GM19463 (cell line): ENCODE data around the gene CCNI2.
A peak's percentile ranks its signal among the peaks of the same experiment; 100 is the strongest.

Experiments
- ATAC-seq: cut with Tn5 transposase; IDR thresholded peaks from one replicate; pipeline ENCODE4 v1.9.1; 2021; ENCODE audit warnings: mild to moderate bottlenecking, moderate library complexity; ENCODE audit not compliant: unreplicated experiment

Gene CCNI2

DNA sequence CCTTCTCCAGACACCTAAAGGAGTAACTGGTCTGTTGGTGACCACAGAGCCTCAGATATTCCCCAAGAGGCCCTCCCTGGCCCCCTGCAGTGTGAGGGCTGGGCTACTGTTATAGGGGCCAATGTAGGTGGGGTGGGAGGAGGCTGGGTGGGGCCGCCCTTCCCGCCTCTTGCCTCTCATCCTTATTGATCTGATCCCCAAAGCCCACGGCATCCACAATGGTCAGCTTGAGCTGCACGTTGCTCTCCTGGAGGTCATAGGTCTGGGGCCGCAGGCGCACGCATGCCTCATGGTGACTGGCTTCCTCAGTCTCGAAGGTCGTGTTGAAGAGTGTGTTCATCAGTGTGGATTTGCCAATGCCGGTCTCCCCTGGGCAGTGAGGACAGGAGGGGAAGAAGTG lies 16.8 kb downstream of the CCNI2 start:
- ATAC-seq = no peak

DNA sequence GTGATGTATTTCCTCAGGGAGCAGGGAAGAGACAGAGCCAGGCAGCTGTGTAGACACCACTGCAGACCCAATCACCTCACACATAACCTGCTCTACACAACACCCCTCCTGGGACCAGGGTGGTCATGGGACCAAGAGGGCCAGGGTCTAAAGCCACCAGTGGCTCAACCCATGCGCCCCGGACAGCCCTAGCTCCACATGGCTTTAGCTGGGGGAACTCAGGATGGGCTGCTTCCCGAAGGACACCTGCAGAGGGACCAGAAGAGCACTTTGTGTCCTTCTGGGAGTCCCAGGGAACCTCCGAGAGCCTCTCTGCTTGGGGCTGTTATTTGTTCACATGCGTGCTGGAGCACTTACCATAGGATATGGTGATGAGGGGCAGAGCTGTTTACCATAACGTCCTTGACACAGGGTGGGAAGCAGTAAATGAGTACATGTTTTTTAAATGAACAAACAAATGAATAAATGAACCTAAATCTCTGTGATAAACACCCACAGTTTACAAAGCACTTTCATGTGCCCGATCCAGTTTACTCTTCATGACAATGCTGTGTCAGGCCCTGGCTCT lies 17.5 kb downstream of the CCNI2 start:
- ATAC-seq = no peak

DNA sequence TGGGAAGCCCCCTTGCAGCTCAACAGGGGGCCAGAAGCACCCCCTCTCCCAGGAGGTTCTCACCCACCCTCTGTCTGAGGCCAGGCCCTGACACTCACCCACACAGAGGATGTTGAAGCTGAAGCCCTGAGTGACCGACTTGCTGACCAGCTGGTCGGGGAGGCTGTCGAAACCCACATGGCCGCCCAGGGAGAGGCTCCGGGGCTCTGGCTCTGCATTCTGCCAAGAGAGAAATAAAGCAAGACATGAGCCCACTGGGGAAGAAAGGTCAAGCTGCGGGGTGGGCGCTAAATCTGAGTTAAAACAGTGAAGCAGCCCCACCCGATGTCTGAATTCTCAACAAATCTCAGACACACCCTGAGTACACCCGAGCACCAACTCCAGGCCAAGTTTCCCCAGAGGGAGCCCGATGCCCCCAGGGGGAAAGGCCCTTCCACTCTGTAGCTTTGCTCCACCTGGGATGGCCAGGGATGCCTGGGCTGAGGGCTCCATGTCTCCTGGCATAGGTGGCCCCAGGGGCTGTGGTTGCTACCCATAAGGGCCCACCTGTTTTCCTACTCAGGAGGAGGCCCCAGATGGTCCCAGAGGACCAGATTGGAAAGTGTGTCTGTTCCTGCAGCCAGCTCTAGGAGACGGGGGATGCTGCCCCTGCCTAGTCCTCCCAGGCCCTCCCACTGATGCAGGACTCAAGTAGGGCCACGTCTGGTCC lies 18.2 kb downstream of the CCNI2 start:
- no peak for ATAC-seq

DNA sequence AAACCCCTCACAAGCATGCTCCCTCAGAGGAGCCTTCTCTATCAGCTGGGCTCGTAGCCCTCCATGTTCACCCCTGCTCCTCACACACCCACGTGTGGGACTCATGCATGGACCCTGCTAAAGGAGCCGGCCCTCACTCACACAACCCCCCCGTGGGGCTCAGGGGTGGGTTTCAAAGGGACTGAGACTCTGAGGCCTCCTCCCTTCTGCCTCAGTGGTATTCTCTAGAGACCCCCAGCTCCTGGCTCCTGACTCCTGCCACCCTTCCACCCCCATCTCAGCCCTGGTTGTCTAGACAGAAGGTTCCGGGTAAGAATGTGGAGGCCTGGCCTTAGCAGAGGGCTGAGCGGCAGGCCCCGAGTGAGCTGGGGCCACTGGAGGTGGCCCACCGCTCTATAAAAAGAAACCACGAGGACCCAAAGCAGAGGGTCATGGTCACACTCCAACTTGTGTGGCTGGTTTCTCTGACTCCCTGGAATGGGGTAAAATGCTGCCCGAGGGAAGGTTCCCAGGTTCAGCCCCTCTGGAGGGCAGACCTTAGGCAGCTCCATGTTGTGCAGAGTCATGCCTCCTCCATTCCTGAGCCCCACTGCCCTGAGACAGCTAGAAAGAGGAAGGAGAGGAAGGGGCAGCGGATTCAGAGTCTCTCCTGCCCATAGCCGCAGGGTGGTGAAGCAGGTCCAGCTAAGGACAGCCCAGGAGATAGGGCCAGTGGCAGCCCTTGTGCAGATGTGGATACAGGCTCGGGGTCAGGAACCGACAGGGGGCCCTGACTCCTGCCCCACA lies 19.0 kb downstream of the CCNI2 start:
- ATAC-seq = no peak

DNA sequence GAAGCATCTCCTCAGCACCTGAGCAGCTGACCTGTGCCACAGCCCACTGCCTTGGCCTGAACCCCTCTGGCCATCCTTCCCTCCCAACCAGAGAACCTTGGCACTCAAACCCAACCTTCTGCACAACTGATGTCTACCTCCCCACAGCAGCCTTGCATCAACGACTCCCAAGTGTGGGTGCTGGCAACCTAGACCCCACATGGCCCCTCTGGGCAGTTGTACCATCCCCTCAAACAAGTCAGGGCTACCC lies 19.5 kb downstream of the CCNI2 start:
- no peak for ATAC-seq

DNA sequence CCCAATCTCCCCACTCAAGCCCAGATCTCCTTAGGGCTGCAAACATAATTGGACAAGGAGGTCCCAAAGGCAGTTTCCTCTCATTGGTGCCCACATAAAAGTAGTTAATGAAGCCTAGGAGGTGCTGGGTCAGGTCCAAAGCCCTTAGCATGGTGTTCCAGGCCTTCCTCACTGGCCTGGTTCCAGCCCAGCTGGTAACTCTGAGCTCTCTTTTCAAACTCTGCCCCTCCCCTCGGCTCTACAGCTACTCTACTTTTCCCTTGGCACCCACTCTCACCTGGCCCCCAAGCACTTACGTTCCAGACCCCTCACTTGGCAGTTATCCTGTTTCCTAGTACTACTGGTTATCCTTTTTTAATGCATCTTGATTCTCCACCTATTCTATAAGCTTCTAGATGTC lies 19.9 kb downstream of the CCNI2 start:
- ATAC-seq = no peak

DNA sequence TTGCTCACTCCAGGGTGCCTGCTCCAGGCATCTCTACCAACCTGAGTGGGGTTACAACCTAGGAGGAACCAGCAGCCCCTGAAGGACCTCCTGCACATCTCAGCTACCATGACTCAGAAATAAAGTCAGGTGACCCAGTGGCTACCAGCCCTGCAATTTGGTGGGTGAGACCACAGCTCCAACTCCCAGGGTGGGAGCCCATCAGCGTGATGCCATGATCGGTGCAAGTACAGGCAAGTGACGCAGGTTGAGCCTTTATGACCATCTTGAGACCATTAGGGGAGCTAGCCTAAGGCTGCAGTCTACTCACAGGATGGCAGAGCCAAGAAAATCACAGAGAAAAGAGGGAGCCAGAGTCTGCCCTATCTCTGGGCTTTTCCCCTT lies 21.3 kb downstream of the CCNI2 start:
- ATAC-seq = no peak

DNA sequence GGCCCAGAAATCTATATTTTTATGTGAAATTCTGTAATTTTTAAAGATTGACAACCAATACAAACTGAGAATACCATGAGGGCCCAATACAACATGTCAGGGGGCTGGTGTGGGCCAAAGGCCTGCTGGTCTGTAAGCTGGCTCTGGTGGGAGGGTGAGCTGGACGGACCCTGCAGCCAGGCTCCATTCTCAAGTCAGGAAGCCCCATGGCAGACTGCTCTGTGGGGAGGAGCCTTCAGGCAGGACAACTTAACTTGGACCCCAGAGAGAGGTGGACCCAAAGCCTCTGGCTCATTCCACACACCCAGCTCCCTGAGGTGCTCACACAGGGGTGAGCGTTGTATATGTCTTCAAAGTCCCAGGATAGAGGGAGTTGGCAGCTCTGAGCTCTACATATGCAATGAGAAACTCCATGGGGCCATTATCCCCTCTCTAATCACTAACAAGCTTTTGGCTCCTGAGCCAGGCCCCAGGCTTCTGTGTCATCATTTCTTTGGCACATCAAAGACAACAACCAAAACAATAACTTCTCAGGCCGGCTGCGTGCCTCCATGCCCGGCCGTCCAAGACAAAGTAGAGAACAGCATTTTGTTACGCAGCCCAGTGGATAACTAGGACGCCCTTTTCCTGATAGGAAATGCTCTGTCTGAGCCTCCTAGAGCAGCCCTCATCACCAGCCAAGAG lies 23.4 kb downstream of the CCNI2 start:
- no peak for ATAC-seq

DNA sequence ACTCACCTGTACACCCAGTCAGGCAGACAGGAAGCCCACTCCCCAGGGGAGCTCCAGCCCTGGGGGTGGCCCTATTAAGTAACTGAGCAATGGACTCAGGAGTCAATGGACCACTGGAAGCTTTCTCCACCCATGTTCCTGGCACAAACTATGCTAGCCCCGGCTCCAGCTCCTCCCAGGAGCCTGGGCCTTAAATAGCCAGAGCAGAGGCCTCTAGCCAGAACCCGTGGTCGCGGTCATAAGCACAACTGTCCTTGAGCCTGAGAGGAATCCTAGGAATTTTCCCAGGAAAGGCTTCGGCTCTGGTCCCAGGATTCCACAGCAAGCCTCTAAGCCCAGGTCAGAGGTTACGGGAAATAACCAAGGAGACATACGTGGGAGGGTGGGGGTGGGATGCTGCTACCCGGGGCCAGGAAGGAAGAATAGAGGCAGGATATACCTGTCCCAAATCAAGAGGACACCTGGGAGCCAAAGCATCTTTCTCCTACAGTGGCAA lies 24.3 kb downstream of the CCNI2 start:
- no peak for ATAC-seq

DNA sequence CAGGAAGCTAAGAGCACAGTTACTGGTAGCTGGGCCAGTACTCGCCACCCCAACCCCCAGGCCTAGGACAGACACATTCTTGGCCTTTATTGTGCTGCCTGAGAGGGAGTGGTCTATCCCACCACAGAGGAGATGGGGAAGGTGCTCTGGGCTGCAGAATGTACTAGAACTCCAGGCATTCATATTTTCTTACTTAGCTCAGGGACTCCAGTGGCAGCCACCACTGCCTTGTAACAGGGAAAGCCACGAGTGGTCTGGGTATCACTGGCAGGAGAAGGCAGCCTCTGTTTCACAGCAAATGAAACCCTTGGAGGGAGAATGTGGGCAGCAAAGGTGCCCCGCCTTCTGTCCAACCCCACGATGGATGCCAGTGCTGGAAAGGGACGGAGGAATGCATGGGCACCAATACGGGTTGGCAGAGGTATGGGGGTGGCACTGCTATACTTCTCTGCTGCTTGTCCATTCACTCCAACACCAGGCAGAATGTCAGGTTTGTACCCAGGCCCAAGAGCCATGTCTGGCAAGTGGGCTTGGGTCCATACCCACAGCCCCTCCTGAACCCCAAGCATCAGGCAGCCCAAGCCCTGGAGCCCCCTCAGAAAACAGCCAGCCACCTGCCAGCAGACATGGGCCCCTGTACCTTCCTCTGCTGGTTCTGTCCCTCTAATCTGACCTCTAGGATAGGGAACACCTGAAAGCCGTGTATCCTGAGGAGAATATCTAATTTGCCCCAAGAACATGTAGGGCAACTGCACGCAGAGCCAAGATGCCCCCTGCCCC lies 25.3 kb downstream of the CCNI2 start:
- no peak for ATAC-seq

DNA sequence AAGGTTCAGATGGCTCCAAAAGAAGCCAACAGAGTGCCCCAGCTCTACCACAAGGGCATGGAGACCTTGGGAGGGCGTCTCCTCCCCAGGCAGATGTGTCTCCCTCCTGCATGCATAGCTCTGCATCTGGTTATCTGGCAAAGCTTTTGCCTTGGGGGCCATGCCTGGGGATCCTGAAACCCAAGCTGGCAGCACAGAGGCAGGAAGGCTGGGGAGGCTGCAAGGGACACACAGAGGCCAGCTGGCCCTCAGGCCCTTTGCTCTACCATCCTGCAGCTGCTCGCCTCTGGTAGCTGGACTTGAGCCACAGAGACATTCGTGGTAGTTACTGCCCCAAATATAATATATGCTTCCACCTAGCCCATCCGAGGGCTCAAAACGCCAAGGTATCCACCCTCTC lies 25.9 kb downstream of the CCNI2 start:
- no peak for ATAC-seq

DNA sequence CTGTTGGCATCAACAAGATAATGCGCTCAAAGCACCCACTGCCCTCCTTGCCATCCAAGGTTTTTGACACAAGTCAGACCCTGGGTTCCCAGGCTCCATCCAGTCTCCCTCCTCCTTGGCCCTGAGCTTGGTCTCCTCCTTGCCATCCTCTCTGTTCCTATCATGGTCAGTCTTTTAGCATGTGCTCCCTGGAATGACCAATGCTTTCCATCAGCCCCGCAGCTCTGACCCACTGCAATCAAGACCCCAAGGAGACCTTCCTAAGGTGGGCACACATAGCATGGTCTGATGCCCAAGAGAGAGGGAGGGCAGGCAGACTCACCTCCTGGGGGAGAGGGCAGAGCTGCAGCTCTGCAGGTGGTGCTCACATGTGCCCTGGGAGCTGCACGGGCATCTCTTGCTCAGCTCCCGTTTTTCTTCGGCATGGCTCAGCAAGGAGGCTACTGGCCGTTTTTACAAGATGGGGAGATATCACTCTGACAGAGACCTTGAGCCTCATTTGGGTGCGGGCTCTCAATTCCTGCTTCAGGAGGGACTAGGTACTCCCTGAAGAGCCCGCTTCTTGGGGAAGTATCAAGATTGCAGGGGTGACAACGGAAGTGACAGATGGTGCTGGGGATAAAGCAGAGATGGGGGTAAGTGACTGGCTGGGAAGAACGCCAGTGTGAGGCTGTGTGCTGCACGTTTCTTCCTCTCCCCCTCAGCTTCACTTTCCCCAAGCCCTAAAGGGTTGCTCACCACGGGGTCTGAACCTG lies 26.6 kb downstream of the CCNI2 start:
- no peak for ATAC-seq

DNA sequence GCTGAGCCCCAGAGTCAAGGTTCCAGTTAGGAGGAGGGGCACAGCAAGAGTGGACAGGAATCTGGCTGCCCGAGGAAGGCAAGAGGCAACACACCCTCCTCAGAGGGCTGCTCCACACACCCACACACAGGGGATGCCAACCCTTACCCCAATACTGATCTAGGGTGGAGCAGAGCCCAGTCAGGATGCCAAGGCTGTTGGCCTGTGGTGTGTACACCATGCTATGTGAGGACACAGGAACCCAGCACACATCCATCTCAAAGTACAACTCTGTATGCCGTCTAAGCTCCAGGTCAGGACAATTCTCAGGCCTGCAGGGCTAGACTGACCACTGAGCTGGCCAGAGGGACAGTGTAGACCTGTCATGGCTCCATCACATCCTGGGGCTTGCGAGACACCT lies 27.2 kb downstream of the CCNI2 start:
- no peak for ATAC-seq

DNA sequence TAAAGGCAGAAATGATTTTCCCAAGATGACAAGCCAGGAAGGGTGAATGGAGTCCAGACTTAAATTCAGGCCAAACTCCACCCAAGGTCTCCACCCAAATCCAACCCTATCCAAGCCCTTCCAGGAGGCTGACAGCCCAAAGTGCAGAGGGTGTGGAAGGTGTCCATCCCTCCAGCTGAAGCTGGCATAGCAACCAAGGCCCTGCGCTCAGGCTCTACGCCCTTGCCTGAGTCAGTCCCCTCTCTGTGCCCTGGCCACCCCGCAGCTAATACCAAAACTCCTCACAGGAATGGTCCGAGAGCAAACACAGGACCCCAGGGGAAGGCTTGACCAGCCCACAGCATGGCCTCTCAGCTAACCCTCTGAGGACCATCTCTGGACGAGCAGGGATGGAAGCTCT lies 27.7 kb downstream of the CCNI2 start:
- ATAC-seq = no peak

DNA sequence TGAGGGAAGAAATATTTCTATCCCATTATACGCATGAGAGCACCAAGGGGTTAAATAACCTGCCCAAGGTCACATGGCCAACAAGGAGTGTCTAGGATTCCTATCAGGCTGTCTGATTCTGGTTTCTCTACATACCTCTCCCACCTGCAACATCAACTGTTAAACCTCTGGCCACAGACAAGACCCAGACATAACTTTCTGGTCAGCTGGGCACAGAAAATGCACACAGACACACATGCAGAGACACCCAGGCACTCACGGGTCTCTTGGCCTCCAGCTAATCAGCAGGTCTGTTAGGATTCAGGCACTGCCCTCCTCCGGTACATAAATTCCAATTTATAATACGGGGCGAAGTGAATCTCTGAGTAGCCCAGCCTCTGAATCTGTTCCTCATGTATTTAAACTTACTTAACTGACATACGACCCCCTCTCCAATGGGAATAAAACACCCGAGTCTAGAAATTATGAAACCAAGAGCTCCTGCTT lies 28.3 kb downstream of the CCNI2 start:
- no peak for ATAC-seq

DNA sequence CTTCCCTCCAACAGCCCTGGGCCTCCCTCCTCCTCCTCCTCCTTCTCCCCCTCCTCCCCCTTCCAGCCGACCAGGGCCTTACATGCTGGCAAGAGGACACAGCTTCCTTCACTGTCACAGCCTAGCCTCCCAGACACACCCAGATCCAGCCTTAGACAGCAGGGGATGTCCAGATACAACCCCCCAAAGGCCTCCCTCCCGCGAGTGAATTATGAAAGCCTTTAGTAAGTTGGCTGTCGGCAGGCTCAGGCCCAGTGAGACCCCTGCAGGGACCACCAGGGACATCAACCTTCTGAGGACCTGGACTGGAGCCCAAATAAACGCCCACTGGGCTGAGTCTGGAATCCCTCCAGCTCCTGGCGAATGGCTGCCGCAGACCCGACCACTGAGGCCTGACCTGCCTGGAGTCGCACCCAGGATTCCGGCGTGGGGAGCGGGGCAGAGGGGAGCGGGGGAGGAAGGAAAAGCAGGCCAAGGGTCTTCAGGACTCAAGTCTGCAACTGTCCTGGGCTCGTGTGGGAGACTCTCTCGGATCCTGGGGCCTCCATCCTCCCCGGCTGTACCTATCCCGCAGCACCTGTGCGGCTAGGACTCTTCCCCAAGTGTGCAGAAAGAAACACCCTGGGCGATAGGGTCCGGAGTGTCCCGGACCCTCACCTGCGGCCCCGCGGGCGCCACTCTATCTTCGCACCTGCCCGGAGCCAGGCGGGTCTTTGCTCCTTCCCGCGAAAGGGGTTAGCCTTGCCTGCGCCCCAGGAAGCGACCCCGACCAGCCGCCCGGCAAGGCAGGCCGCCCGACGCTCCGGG lies 29.1 kb downstream of the CCNI2 start:
- peak; percentile 26 for ATAC-seq

DNA sequence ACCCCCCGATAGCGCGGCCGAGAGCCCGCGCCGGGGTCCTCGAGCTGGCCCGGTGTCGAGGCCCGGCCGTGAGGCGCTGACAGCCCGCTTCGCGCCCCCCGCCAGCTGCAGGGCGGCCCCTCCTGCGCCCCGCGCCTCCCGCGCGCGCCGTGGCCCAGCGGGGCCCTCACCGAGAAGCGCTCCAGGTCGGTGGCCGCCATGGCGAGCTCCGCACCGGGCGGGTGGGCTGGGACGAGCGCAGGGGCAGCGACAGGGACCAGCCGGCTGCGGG lies 29.6 kb downstream of the CCNI2 start:
- ATAC-seq = no peak

DNA sequence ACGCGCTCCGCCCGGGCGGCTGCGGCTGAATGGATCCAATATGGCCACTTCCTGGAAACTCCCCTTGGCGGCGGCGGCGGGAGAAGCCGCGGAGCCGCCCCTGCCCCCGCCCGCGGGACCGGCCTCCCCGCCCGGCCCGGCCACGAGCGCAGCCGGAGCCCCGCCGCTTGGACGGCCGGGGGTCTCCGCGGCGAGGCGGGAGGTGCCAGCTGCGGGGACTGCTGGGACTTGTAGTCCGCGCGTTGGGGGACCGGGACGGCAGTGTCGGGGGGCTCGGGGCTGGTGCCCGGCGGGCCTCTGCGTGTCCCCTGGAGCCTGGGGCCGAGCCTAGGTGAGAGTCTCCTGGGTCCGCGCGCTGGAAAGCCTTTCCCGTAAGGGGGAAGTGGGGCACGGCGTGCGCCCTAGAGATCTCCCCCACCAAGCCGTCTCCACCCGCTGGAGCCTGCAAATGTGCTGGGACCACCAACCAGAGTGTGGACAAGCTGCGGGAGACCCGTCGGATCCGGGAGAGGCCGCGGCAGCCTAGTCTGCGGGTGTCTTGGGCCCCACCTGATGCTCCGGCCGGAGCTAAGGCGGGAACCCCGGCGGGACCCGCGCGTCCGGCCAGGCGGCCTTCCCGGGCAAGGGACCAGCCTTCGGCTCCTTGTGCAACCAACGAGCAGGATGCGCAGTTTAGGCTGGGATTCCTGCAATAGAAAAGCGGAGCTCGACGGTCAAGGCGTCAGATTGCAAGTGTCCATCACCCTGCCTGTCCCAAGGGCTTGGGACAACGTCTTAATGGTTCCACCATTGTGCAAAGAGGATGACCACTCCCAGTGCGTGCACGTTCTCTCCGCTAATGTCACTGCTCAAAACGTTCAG lies 30.2 kb downstream of the CCNI2 start, which contains the start of gene SEPTIN8:
Gene SEPTIN8 (minus strand): TSS at position 31 of the 861 bp plus-strand sequence. CDS start 102 bp downstream, outside the sequence.
- peak; percentile 66 for ATAC-seq

DNA sequence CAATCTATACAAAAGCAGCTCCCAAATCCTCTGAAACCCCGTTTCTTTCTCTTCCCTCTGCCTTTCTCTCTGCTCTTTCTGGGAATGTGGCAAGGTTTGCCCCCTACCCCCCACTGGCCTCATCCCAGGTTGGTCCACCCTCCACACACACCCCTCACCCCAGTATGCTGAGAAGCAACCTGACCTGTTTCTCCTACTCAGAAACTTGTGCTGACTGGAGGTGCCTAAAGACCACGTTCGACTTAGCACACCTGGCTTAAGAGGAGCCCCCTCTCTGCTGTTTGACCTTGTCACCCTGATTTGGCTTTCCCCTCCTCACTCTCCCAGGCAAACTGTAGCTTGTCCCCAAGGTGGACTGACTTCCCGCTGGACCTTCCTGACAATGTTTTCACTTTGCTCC lies 30.9 kb downstream of the CCNI2 start:
- ATAC-seq = no peak
